B cell (primary cell): ENCODE measurements around the gene GRIN3A. TPM values are rescaled to one million over a fixed set of nuclear protein-coding genes. Genes with fewer than 3 reads are reported as not detected.

Source experiments
- ATAC-seq: fragments of 200-7000 bp; cut with Tn5 transposase; one replicate; pipeline ENCODE4 v1.10.0; 2021; ENCODE audit warnings: low read depth, mild to moderate bottlenecking, moderate number of reproducible peaks, moderate library complexity
- CTCF ChIA-PET: fragments of 350-600 bp; sonication (Branson Sonifier 250); formaldehyde crosslinking; loops from one replicate; lab custom pipeline; 2021; ENCODE audit warnings: antibody characterized with exemption, inconsistent platforms; lab: Charles Lee
- POLR2A ChIA-PET: fragments of 350-600 bp; sonication (Branson Sonifier 250); formaldehyde crosslinking; loops from one replicate; lab custom pipeline; 2021; ENCODE audit warnings: antibody characterized with exemption; lab: Charles Lee
- DNase-seq: peaks from one replicate; pipeline ENCODE4 v3.0.0; 2013
- H2AFZ ChIP-seq: 2 replicates; pipeline ENCODE4 v1.6.1; 2012; ENCODE audit warnings: mild to moderate bottlenecking, low read depth, low read length; ENCODE audit not compliant: insufficient read depth, poor library complexity, severe bottlenecking
- H3K27ac ChIP-seq, 2 donors: 1 replicate in 1 of 2; 2 replicates in 1 of 2; pipeline ENCODE4 v1.5.1; 2012 to 2013; ENCODE audit warnings: low read length in 2 of 2, mild to moderate bottlenecking in 2 of 2, moderate library complexity in 1 of 2
- H3K27me3 ChIP-seq, 4 experiments: fragments of 200-600 bp in 1 of 4; sonication (generic) in 1 of 4; replicated peaks in 1 of 4; 1 replicate in 2 of 4; 2 replicates in 2 of 4; pipeline versions ENCODE4 v1.6.1 to v1.7.0; 2013 to 2016; ENCODE audit warnings: low read length in 3 of 4, mild to moderate bottlenecking in 2 of 4, mixed read lengths in 1 of 4, moderate library complexity in 1 of 4; ENCODE audit not compliant: insufficient read depth in 4 of 4, control insufficient read depth in 3 of 4; ENCODE audit errors: control extremely low read depth in 1 of 4
- H3K36me3 ChIP-seq, 2 experiments: replicated peaks in 1 of 2; 1 replicate in 1 of 2; 2 replicates in 1 of 2; pipeline versions ENCODE4 v1.6.1 to v1.7.1; 2013; ENCODE audit warnings: low read length in 1 of 2; ENCODE audit not compliant: insufficient read depth in 2 of 2, control insufficient read depth in 1 of 2; ENCODE audit errors: control extremely low read depth in 1 of 2, extremely low read depth in 1 of 2
- H3K4me1 ChIP-seq, 2 donors: fragments of 200-600 bp in 1 of 2; sonication (generic) in 1 of 2; 1 replicate in 1 of 2; 2 replicates in 1 of 2; pipeline versions ENCODE4 v1.5.1 to v1.6.1; 2013 to 2017; ENCODE audit warnings: low read length in 2 of 2; ENCODE audit not compliant: control insufficient read depth in 2 of 2, insufficient read depth in 2 of 2
- H3K4me2 ChIP-seq: replicated peaks from 2 replicates; pipeline ENCODE3; 2012; ENCODE audit warnings: mild to moderate bottlenecking, low read depth, low read length; ENCODE audit not compliant: poor library complexity, severe bottlenecking
- H3K4me3 ChIP-seq, 5 experiments: fragments of 200-600 bp in 1 of 5; sonication (generic) in 1 of 5; 1 replicate in 3 of 5; 2 replicates in 2 of 5; pipeline versions ENCODE4 v1.5.1 to v1.7.0; 2011 to 2016; ENCODE audit warnings: low read length in 4 of 5, mild to moderate bottlenecking in 4 of 5, low read depth in 2 of 5, control low read depth in 1 of 5, moderate library complexity in 1 of 5; ENCODE audit not compliant: insufficient read depth in 1 of 5; ENCODE audit errors: control extremely low read depth in 1 of 5, extremely low read depth in 1 of 5
- H3K79me2 ChIP-seq: fragments of 200-600 bp; sonication (generic); one replicate; pipeline ENCODE4 v1.6.0; 2016; ENCODE audit warnings: low read length; ENCODE audit not compliant: control insufficient read depth, insufficient read depth
- H3K9ac ChIP-seq: fragments of 200-600 bp; sonication (generic); 2 replicates; pipeline ENCODE4 v1.6.1; 2017; ENCODE audit warnings: mild to moderate bottlenecking, low read length, moderate library complexity
- H3K9me3 ChIP-seq, 3 donors: one replicate each; pipeline versions ENCODE4 v1.6.1 to v1.7.1; 2013; ENCODE audit warnings: low read length in 2 of 3; ENCODE audit not compliant: control insufficient read depth in 2 of 3, insufficient read depth in 1 of 3; ENCODE audit errors: control extremely low read depth in 1 of 3
- H4K20me1 ChIP-seq: 2 replicates; pipeline ENCODE4 v1.6.0; 2012; ENCODE audit warnings: mild to moderate bottlenecking, low read length; ENCODE audit not compliant: insufficient read depth, control insufficient read depth, poor library complexity, severe bottlenecking
- H3K27ac Mint-ChIP-seq: one replicate; pipeline ENCODE4 v1.8.0; 2021; ENCODE audit warnings: mixed read lengths
- H3K27me3 Mint-ChIP-seq: one replicate; pipeline ENCODE4 v1.8.0; 2021; ENCODE audit warnings: mixed read lengths
- H3K4me1 Mint-ChIP-seq: one replicate; pipeline ENCODE4 v1.8.0; 2021; ENCODE audit warnings: mixed read lengths
- H3K4me3 Mint-ChIP-seq: one replicate; pipeline ENCODE4 v1.8.0; 2021; ENCODE audit warnings: mixed read lengths
- H3K9me3 Mint-ChIP-seq: one replicate; pipeline ENCODE4 v1.8.0; 2022; ENCODE audit warnings: mixed read lengths; ENCODE audit not compliant: insufficient read depth
- CTCF ChIP-seq: fragments of 200-600 bp; IDR thresholded peaks from one replicate; pipeline ENCODE4 v1.8.0; 2022; ENCODE audit warnings: antibody characterized with exemption, mild to moderate bottlenecking
- EZH2 ChIP-seq: IDR thresholded peaks from 2 replicates; pipeline ENCODE4 v1.6.1; 2012; ENCODE audit warnings: borderline replicate concordance, low read depth, mild to moderate bottlenecking, moderate library complexity, low read length; ENCODE audit not compliant: insufficient read depth, poor library complexity, severe bottlenecking
- WGBS: methylation state at CpG from one replicate; pipeline ENCODE4 v1.1.5; 2013; ENCODE audit warnings: missing lambda C conversion rate; ENCODE audit not compliant: insufficient coverage; 5-methylcytosine and 5-hydroxymethylcytosine counted together
- intact Hi-C: fragments of 100-400 bp; cut with micrococcal nuclease; formaldehyde crosslinking; loops from one replicate; pipeline ENCODE4 v1.10.0; 2022
- polyA plus RNA-seq: library from polyadenylated mRNA; depleted of rRNA; stranded (reverse); fragments of >200 nt; gene quantifications from 2 replicates; pipeline ENCODE4 v1.2.3, GENCODE V29; 2012
- total RNA-seq, 2 donors: library from RNA; stranded (reverse); fragments of 120-200 nt in 1 of 2; gene quantifications; 1 replicate in 1 of 2; 2 replicates in 1 of 2; pipeline versions ENCODE4 v1.2.3 to v1.2.4, GENCODE V29; 2013 to 2022

Gene GRIN3A
- total and polyA plus RNA-seq, 2 donors (not counting 1 experiment from before 2014, with no cell fraction given) = not detected

DNA sequence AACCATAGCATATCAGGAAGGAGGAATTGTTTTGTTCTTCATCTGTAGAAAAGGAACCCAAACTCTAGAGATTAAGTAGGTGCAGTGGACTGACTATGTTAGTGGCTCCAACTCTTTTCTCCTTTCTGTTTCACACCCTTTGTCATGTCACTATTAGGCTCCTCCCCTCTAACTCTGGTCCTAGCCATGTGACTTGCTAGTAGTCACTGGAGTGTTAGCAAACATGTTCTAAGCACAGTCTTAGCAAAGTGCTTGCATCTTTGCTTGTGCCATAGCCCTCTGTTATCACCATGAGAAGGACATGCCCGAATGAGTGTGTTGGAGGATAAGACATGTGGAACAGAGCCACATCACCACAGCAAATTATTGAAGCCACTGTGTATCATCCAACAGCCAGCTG lies 88.3 kb downstream of the GRIN3A start:
- Mint-ChIP-seq H3K4me3 (no peak overlapping the region), H3K4me1 (no peaks in the 10 kb centered on the region), H3K27ac (no peak overlapping the region), H3K9me3 (no peaks in the 10 kb centered on the region), H3K27me3 (peaks cover 3% of the 10 kb centered on the region)
- Histone ChIP-seq H3K9me3 (no peaks in the 10 kb centered on the region), H3K79me2 (no peaks in the 10 kb centered on the region), H3K4me1 (no peaks in the 10 kb centered on the region), H3K27ac (no peak overlapping the region), H3K9ac (no peak overlapping the region), H3K27me3 (peaks cover 0 to 3% (median 0%) of the 10 kb centered on the region in 4 experiments), H2AFZ (no peak overlapping the region), H4K20me1 (no peaks in the 10 kb centered on the region), H3K4me3 (no peak overlapping the region), H3K36me3 (no peaks in the 10 kb centered on the region), H3K4me2 (no peak overlapping the region)
- ChIA-PET CTCF (no interaction called here), POLR2A (no interaction called here)
- intact Hi-C loops = no loop called here
- WGBS = no CpG with 5 or more reads among the region's 1 CpG
- DNase-seq = no peak
- TF ChIP-seq EZH2 = no peak
- TF ChIP-seq CTCF = no peak
- no peak for ATAC-seq

DNA sequence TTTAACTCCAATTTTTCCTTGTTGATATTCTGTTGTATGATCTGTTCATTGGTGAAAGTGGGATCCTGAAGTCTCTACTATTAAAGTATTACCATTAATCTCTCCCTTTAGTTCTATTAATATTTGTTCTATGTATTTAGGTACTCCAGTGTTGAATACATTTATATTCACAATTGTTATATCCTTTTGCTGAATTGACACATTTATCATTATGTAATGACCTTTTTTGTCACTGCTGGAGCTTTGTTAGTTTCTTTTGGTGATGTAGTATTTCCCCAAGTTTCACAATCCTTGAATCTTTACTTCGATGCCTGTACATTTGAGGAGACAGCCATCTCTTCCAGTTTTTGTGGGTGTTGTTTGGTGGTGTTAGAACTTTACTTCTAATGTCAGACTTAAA lies 90.0 kb downstream of the GRIN3A start:
- Histone ChIP-seq H4K20me1 (no peaks in the 10 kb centered on the region), H2AFZ (no peak overlapping the region), H3K4me3 (no peak overlapping the region), H3K79me2 (no peaks in the 10 kb centered on the region), H3K27me3 (peaks cover 0 to 3% (median 0%) of the 10 kb centered on the region in 4 experiments), H3K4me1 (no peaks in the 10 kb centered on the region), H3K27ac (no peak overlapping the region), H3K9ac (no peak overlapping the region), H3K4me2 (no peak overlapping the region), H3K9me3 (no peaks in the 10 kb centered on the region), H3K36me3 (no peaks in the 10 kb centered on the region)
- H3K4me1 Mint-ChIP-seq = no peaks in the 10 kb centered on the region
- no peak for ATAC-seq
- H3K27me3 Mint-ChIP-seq = peaks cover 5% of the 10 kb centered on the region
- ChIA-PET POLR2A (no interaction called here), CTCF (no interaction called here)
- H3K4me3 Mint-ChIP-seq = no peak overlapping the region
- DNase-seq = no peak
- WGBS = no CpG with 5 or more reads among the region's 1 CpG
- H3K9me3 Mint-ChIP-seq = no peaks in the 10 kb centered on the region
- intact Hi-C loops = no loop called here
- no peak for TF ChIP-seq CTCF
- no peak for TF ChIP-seq EZH2
- no peak overlapping the region for H3K27ac Mint-ChIP-seq
